ENCODE measurements around the gene JARID2.

Gene JARID2

DNA sequence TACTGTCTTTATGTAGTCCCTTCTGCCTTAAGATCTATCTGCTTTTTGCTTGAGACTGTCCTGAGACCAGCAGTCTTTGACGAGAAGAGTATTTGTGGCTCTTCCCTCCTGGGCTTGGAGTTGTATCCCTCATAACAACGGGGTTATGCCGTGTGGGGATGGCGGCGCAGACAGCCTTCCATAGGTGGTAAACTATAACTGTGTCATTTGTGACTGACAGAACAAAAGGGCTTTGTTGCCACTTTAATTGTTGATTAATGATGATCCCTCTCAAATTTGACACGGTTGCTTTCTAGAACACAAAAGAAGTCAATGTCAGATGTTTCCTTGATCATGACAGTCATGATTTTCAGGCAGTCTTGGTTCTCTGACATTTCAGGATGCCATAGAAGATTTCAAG lies 196.6 kb downstream of the JARID2 start:
- H3K4me3 ChIP-seq (ENCODE audit: low read depth, low read length): no peak overlapping the region
- H3K36me3 ChIP-seq (ENCODE audit: control insufficient read depth in 2 of 2, insufficient read depth in 1 of 2, low read length in 2 of 2): no peaks in the 10 kb centered on the region
- H3K9me3 ChIP-seq (ENCODE audit: control insufficient read depth, insufficient read depth, low read depth, low read length): no peaks in the 10 kb centered on the region
- peaks cover 40% of the 10 kb centered on the region for H3K4me1 ChIP-seq (ENCODE audit: control insufficient read depth, insufficient read depth, low read length)
- no peak overlapping the region for H3K27ac ChIP-seq (ENCODE audit: extremely low read depth, low read depth, low read length)
- CTCF ChIA-PET: interaction anchor here (0.6 to 4.9 kb wide), 12 partner anchors 10 to 1376 kb away, joined by 3 to 30 read pairs (median 6); no protein-coding TSS in a partner anchor
- POLR2A ChIA-PET: no interaction called here
- TF ChIP-seq ZNF202 (tag by site-specific recombination; IDR thresholded peaks at IDR 0.05; ENCODE audit: borderline replicate concordance): no peak
- TF ChIP-seq ZFP37 (tag by site-specific recombination; IDR thresholded peaks at IDR 0.05): no peak
- TF ChIP-seq SETDB1 (IDR thresholded peaks at IDR 0.05; ENCODE audit: insufficient read length, low read length): no peak
- no peak for TF ChIP-seq ZNF239 (tag by site-specific recombination; IDR thresholded peaks at IDR 0.05)
- no peak for TF ChIP-seq HOXC10 (CRISPR knock-in tag; IDR thresholded peaks at IDR 0.05)

DNA sequence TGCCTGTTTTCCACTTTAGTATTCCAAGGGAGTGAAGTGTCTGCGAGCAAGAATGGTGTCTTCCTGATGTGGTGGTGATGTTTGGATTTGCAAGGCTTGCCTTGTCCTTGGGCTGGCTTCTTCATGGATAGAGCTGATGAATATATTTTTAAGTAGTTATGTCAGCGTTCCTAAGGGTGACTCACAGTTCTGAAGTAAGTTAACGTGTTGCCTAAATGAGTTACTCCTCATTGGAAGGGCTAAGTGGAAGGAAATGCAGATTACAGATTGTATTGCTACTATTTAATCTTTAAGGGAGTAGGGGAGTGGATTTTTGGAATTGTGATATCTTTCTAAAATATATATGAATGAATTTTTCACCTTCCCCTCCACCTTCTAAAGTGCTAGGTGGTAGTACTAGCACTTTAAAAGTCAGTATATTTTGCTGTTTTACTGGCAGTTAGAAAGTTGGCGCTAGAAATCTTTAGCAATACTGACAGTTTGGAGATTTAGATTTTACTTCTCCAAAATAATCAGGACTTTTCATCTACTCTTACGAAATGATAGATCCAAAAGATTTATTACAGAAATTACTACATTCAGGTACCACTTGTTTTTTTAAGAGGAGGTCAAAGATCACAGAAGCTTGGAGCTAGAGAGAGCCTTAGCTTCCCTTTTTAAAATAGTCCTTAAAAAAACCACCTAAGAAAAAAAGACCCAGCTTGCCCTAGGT lies 197.4 kb downstream of the JARID2 start:
- peaks cover 49% of the 10 kb centered on the region for H3K4me1 ChIP-seq (ENCODE audit: control insufficient read depth, insufficient read depth, low read length)
- ChIA-PET CTCF (interaction anchor here (0.5 to 4.9 kb wide), 11 partner anchors 11 to 1239 kb away, joined by 3 to 30 read pairs (median 6); no protein-coding TSS in a partner anchor), POLR2A (no interaction called here)
- no peak overlapping the region for H3K4me3 ChIP-seq (ENCODE audit: low read depth, low read length)
- no peaks in the 10 kb centered on the region for H3K9me3 ChIP-seq (ENCODE audit: control insufficient read depth, insufficient read depth, low read depth, low read length)
- H3K27ac ChIP-seq (ENCODE audit: extremely low read depth, low read depth, low read length): no peak overlapping the region
- H3K36me3 ChIP-seq (ENCODE audit: control insufficient read depth in 2 of 2, insufficient read depth in 1 of 2, low read length in 2 of 2): no peaks in the 10 kb centered on the region
- TF ChIP-seq TRIM28 (IDR thresholded peaks at IDR 0.05; ENCODE audit: borderline replicate concordance, low read length) (no peak), ZNF394 (tag by site-specific recombination; IDR thresholded peaks at IDR 0.05; ENCODE audit: borderline replicate concordance) (peak; percentile 15; the same call in 1 of the 2 replicates), ZNF660 (tag by site-specific recombination; IDR thresholded peaks at IDR 0.05) (0 out of 2 replicates have a peak, but pooled peaks have one; percentile 46), OSR2 (tag by site-specific recombination; IDR thresholded peaks at IDR 0.05) (peak; percentile 27; the same call in 1 of the 2 replicates), ZNF623 (tag by site-specific recombination; IDR thresholded peaks at IDR 0.05) (no peak), ZNF654 (tag by site-specific recombination; IDR thresholded peaks at IDR 0.05; ENCODE audit: low read depth) (no peak), ZNF677 (tag by site-specific recombination; IDR thresholded peaks at IDR 0.05) (no peak), SP7 (tag by site-specific recombination; IDR thresholded peaks at IDR 0.05) (0 out of 2 replicates have a peak, but pooled peaks have one; percentile 17), ZEB2 (tag by site-specific recombination; IDR thresholded peaks at IDR 0.05) (no peak), ZNF600 (tag by site-specific recombination; IDR thresholded peaks at IDR 0.05) (peak; percentile 37; the same call in 1 of the 2 replicates), KLF7 (tag by site-specific recombination; IDR thresholded peaks at IDR 0.05; ENCODE audit: borderline replicate concordance) (no peak), ZNF707 (tag by site-specific recombination; IDR thresholded peaks at IDR 0.05) (no peak), KLF9 (tag by site-specific recombination; IDR thresholded peaks at IDR 0.05; ENCODE audit: low read depth) (no peak), ZNF629 (tag by site-specific recombination; IDR thresholded peaks at IDR 0.05) (peak; percentile 72), MYNN (tag by site-specific recombination; IDR thresholded peaks at IDR 0.05; ENCODE audit: borderline replicate concordance) (no peak), ZNF366 (tag by site-specific recombination; conservative IDR thresholded peaks at IDR 0.05) (peak; percentile 63), SCRT2 (tag by site-specific recombination; IDR thresholded peaks at IDR 0.05) (peak; percentile 70; the same call in 1 of the 2 replicates), ZBTB17 (tag by site-specific recombination; IDR thresholded peaks at IDR 0.05) (peak; percentile 59), ZNF140 (tag by site-specific recombination; IDR thresholded peaks at IDR 0.05) (no peak), SALL2 (tag by site-specific recombination; IDR thresholded peaks at IDR 0.05; ENCODE audit: borderline replicate concordance) (no peak), GLI4 (tag by site-specific recombination; IDR thresholded peaks at IDR 0.05) (no peak), WT1 (tag by site-specific recombination; IDR thresholded peaks at IDR 0.05) (peak; percentile 81), OVOL3 (tag by site-specific recombination; IDR thresholded peaks at IDR 0.05) (no peak)
- TF ChIP-seq, protein P1, sequence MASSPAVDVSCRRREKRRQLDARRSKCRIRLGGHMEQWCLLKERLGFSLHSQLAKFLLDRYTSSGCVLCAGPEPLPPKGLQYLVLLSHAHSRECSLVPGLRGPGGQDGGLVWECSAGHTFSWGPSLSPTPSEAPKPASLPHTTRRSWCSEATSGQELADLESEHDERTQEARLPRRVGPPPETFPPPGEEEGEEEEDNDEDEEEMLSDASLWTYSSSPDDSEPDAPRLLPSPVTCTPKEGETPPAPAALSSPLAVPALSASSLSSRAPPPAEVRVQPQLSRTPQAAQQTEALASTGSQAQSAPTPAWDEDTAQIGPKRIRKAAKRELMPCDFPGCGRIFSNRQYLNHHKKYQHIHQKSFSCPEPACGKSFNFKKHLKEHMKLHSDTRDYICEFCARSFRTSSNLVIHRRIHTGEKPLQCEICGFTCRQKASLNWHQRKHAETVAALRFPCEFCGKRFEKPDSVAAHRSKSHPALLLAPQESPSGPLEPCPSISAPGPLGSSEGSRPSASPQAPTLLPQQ (tag by site-specific recombination; IDR thresholded peaks at IDR 0.05): 0 out of 2 replicates have a peak, but pooled peaks have one; percentile 17
- TF ChIP-seq, protein P2, sequence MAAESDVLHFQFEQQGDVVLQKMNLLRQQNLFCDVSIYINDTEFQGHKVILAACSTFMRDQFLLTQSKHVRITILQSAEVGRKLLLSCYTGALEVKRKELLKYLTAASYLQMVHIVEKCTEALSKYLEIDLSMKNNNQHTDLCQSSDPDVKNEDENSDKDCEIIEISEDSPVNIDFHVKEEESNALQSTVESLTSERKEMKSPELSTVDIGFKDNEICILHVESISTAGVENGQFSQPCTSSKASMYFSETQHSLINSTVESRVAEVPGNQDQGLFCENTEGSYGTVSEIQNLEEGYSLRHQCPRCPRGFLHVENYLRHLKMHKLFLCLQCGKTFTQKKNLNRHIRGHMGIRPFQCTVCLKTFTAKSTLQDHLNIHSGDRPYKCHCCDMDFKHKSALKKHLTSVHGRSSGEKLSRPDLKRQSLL (tag by site-specific recombination; IDR thresholded peaks at IDR 0.05): no peak
- TF ChIP-seq, protein P3, sequence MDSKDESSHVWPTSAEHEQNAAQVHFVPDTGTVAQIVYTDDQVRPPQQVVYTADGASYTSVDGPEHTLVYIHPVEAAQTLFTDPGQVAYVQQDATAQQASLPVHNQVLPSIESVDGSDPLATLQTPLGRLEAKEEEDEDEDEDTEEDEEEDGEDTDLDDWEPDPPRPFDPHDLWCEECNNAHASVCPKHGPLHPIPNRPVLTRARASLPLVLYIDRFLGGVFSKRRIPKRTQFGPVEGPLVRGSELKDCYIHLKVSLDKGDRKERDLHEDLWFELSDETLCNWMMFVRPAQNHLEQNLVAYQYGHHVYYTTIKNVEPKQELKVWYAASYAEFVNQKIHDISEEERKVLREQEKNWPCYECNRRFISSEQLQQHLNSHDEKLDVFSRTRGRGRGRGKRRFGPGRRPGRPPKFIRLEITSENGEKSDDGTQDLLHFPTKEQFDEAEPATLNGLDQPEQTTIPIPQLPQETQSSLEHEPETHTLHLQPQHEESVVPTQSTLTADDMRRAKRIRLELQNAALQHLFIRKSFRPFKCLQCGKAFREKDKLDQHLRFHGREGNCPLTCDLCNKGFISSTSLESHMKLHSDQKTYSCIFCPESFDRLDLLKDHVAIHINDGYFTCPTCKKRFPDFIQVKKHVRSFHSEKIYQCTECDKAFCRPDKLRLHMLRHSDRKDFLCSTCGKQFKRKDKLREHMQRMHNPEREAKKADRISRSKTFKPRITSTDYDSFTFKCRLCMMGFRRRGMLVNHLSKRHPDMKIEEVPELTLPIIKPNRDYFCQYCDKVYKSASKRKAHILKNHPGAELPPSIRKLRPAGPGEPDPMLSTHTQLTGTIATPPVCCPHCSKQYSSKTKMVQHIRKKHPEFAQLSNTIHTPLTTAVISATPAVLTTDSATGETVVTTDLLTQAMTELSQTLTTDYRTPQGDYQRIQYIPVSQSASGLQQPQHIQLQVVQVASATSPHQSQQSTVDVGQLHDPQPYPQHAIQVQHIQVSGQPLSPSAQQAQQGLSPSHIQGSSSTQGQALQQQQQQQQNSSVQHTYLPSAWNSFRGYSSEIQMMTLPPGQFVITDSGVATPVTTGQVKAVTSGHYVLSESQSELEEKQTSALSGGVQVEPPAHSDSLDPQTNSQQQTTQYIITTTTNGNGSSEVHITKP (tag by site-specific recombination; IDR thresholded peaks at IDR 0.05): peak; percentile 28; the same call in 1 of the 2 replicates
